Hair follicular keratinocyte (primary cell): ENCODE measurements around the gene ABHD17B. TPM values are rescaled to one million over a fixed set of nuclear protein-coding genes. Genes with fewer than 3 reads are reported as not detected.

Experiments used
- total RNA-seq: library from RNA; depleted of rRNA; stranded (reverse); fragments of >200 nt; gene quantifications from 2 replicates; pipeline ENCODE4 v1.2.3, GENCODE V29; 2015

The ABHD17B gene
- 8.1 and 9.6 TPM in 2 replicates for total RNA-seq

GRCh38 chr9:71911061-71911907 is at the start of gene ABHD17B, which contains the start of gene C9orf85:
ABHD17B (minus strand) TSS chr9:71911193; CDS start chr9:71875080, 36,113 bp downstream.
C9orf85 (plus strand) TSS chr9:71911639; CDS start chr9:71911735, 96 bp downstream.

Other genes with a start within 250 kb of the ABHD17B start
- gene CEMIP2, start 142.7 kb downstream of the ABHD17B start, total RNA-seq, result 40.3 and 53.2 TPM in 2 replicates
- gene C9orf85, start 446 bp upstream of the ABHD17B start, total RNA-seq, result 11.3 and 14.0 TPM in 2 replicates
- gene C9orf57, start 149.4 kb upstream of the ABHD17B start, total RNA-seq, result not detected in 2 replicates
- gene GDA, start 238.2 kb upstream of the ABHD17B start, total RNA-seq, result 0.23 TPM in 2 replicates